GM23338 (cell line): Measurements from ENCODE around the gene LTBP2. TPM values are rescaled to one million over a fixed set of nuclear protein-coding genes. Genes with fewer than 3 reads are reported as not detected.
A peak's percentile ranks its signal among the peaks of the same experiment; 100 is the strongest.

ENCODE experiments used
- ATAC-seq: fragments of 200-7000 bp; cut with Tn5 transposase; 3 replicates; pipeline ENCODE4 v1.9.1; 2020
- DNase-seq: peaks from one replicate; pipeline ENCODE4 v3.0.0-alpha.2; 2015; ENCODE audit warnings: low spot score
- H2AFZ ChIP-seq: fragments of 200-600 bp; sonication (generic); 2 replicates; pipeline ENCODE4 v1.8.0; 2016; ENCODE audit warnings: antibody characterized with exemption, mild to moderate bottlenecking, moderate library complexity
- H3F3A ChIP-seq: fragments of 200-600 bp; sonication (generic); replicated peaks from 2 replicates; pipeline ENCODE4 v1.8.0; 2017; ENCODE audit warnings: antibody characterized with exemption, mixed run types, low read depth
- H3K27ac ChIP-seq: fragments of 200-600 bp; sonication (generic); 2 replicates; pipeline ENCODE4 v1.6.1; 2016; ENCODE audit warnings: low read depth
- H3K27me3 ChIP-seq: fragments of 200-600 bp; sonication (generic); 2 replicates; pipeline ENCODE4 v1.8.0; 2016; ENCODE audit warnings: mild to moderate bottlenecking, mixed run types, moderate library complexity; ENCODE audit not compliant: insufficient read depth
- H3K36me3 ChIP-seq: fragments of 200-600 bp; sonication (generic); 2 replicates; pipeline ENCODE4 v1.8.0; 2016; ENCODE audit warnings: mild to moderate bottlenecking; ENCODE audit not compliant: insufficient read depth
- H3K4me1 ChIP-seq: fragments of 200-600 bp; sonication (generic); 2 replicates; pipeline ENCODE4 v1.8.0; 2016; ENCODE audit warnings: mild to moderate bottlenecking, moderate library complexity; ENCODE audit not compliant: insufficient read depth
- H3K4me2 ChIP-seq: fragments of 200-600 bp; sonication (generic); 2 replicates; pipeline ENCODE4 v1.7.1; 2017; ENCODE audit warnings: mixed run types
- H3K4me3 ChIP-seq: fragments of 200-600 bp; sonication (generic); 2 replicates; pipeline ENCODE4 v1.6.1; 2016; ENCODE audit warnings: mixed run types
- H3K79me2 ChIP-seq: fragments of 200-600 bp; sonication (generic); replicated peaks from 2 replicates; pipeline ENCODE4 v1.8.0; 2017; ENCODE audit warnings: mild to moderate bottlenecking; ENCODE audit not compliant: insufficient read depth
- H3K9me2 ChIP-seq: fragments of 200-600 bp; sonication (generic); 2 replicates; pipeline ENCODE4 v1.8.0; 2017; ENCODE audit not compliant: insufficient read depth
- H4K20me1 ChIP-seq: fragments of 200-600 bp; sonication (generic); replicated peaks from 2 replicates; pipeline ENCODE4 v1.8.0; 2017; ENCODE audit warnings: mild to moderate bottlenecking; ENCODE audit not compliant: insufficient read depth
- H3K27ac Mint-ChIP-seq: 2 replicates; pipeline ENCODE4 v1.8.0; 2020; ENCODE audit warnings: inconsistent platforms, mild to moderate bottlenecking, moderate library complexity, mixed read lengths
- H3K27me3 Mint-ChIP-seq: 3 replicates; pipeline ENCODE4 v1.8.0; 2022; ENCODE audit warnings: low read depth, mild to moderate bottlenecking, moderate library complexity, mixed read lengths, inconsistent platforms; ENCODE audit not compliant: insufficient read depth, poor library complexity
- H3K36me3 Mint-ChIP-seq: 3 replicates; pipeline ENCODE4 v1.8.0; 2021; ENCODE audit warnings: low read depth, mild to moderate bottlenecking, inconsistent platforms, moderate library complexity, mixed read lengths
- H3K4me1 Mint-ChIP-seq: 3 replicates; pipeline ENCODE4 v1.8.0; 2020; ENCODE audit warnings: mild to moderate bottlenecking, inconsistent platforms, mixed read lengths
- H3K4me3 Mint-ChIP-seq: 3 replicates; pipeline ENCODE4 v1.8.0; 2021; ENCODE audit warnings: moderate library complexity, mild to moderate bottlenecking, inconsistent platforms, mixed read lengths
- H3K9me3 Mint-ChIP-seq: 3 replicates; pipeline ENCODE4 v1.8.0; 2020; ENCODE audit warnings: moderate library complexity, mild to moderate bottlenecking, inconsistent platforms, mixed read lengths
- CREB1 ChIP-seq: fragments of 250-450 bp; sonication (Bioruptor Pico); IDR thresholded peaks from 2 replicates; pipeline ENCODE4 v1.5.0; 2020; ENCODE audit warnings: low read depth, mild to moderate bottlenecking, moderate library complexity
- CTCF ChIP-seq, 2 experiments: fragments of 200-600 bp in 1 of 2; sonication (generic) in 1 of 2; conservative IDR thresholded peaks; 2 replicates each; pipeline versions ENCODE4 v1.5.1 to v1.6.1; 2016 to 2017; ENCODE audit warnings: antibody characterized with exemption in 2 of 2, low read depth in 2 of 2, mild to moderate bottlenecking in 2 of 2, moderate library complexity in 1 of 2
- ETS1 ChIP-seq: IDR thresholded peaks from 2 replicates; pipeline ENCODE4 v1.6.1; 2016; ENCODE audit warnings: antibody characterized with exemption
- EZH2 ChIP-seq: fragments of 200-600 bp; sonication (generic); IDR thresholded peaks from one replicate; pipeline ENCODE4 v1.8.0; 2017; ENCODE audit warnings: antibody characterized with exemption, mild to moderate bottlenecking, low read depth; ENCODE audit not compliant: unreplicated experiment
- EZH2phosphoT487 ChIP-seq: fragments of 200-600 bp; sonication (generic); IDR thresholded peaks from one replicate; pipeline ENCODE4 v1.8.1; 2018; ENCODE audit warnings: antibody characterized with exemption; ENCODE audit not compliant: unreplicated experiment
- JUNB ChIP-seq: IDR thresholded peaks from one replicate; pipeline ENCODE4 v1.6.1; 2016; ENCODE audit warnings: antibody characterized with exemption; ENCODE audit not compliant: unreplicated experiment
- NANOG ChIP-seq: IDR thresholded peaks from 2 replicates; pipeline ENCODE4 v1.6.1; 2016; ENCODE audit warnings: antibody characterized with exemption, borderline replicate concordance
- POLR2AphosphoS5 ChIP-seq: IDR thresholded peaks from 2 replicates; pipeline ENCODE4 v1.6.1; 2016; ENCODE audit warnings: antibody characterized with exemption, low read depth
- REST ChIP-seq: IDR thresholded peaks from one replicate; pipeline ENCODE4 v1.6.1; 2018; ENCODE audit warnings: antibody characterized with exemption; ENCODE audit not compliant: unreplicated experiment
- STAT1 ChIP-seq: IDR thresholded peaks from one replicate; pipeline ENCODE4 v1.6.1; 2016; ENCODE audit warnings: antibody characterized with exemption; ENCODE audit not compliant: unreplicated experiment
- ZNF114 ChIP-seq: fragments of 250-450 bp; sonication (Bioruptor Pico); IDR thresholded peaks from 2 replicates; pipeline ENCODE4 v1.5.0; 2020; ENCODE audit warnings: mild to moderate bottlenecking, moderate library complexity
- ZNF331 ChIP-seq: fragments of 250-450 bp; sonication (Bioruptor Pico); IDR thresholded peaks from 2 replicates; pipeline ENCODE4 v1.5.0; 2020; ENCODE audit warnings: low read depth, mild to moderate bottlenecking, moderate library complexity
- ZNF462 ChIP-seq: fragments of 250-450 bp; sonication (Bioruptor Pico); IDR thresholded peaks from 2 replicates; pipeline ENCODE4 v1.5.0; 2020; ENCODE audit warnings: mild to moderate bottlenecking, moderate library complexity
- polyA plus RNA-seq: library from polyadenylated mRNA; unstranded; fragments of >200 nt; fragmentation: Nextera tagmentation; extraction: Ambion mirVana; gene quantifications from 2 replicates; pipeline ENCODE4 v1.2.1, GENCODE V29; 2016
- total RNA-seq: library from RNA; depleted of rRNA; stranded (reverse); fragments of >200 nt; shearing (Covaris generic); gene quantifications from 2 replicates; pipeline ENCODE4 v1.2.3, GENCODE V29; 2014

The LTBP2 gene
- total and polyA plus RNA-seq, 2 experiments from 2014 or later: 0.27 to 0.49 TPM

- H3K9me2 ChIP-seq: no peaks in the 10 kb centered on the region
- no peaks in the 10 kb centered on the region for H3K27me3 ChIP-seq
- H3K9me3 Mint-ChIP-seq: no peaks in the 10 kb centered on the region
- H3F3A ChIP-seq: peaks cover 7% of the 10 kb centered on the region
- H3K4me2 ChIP-seq: peak within 1 kb of the TSS; percentile 98
- H3K79me2 ChIP-seq: peaks cover 61% of the 10 kb centered on the region
- H4K20me1 ChIP-seq: peaks cover 7% of the 10 kb centered on the region; the same call in 1 of the 2 replicates
- ATAC-seq: peak; percentile 90
- H2AFZ ChIP-seq: peak within 1 kb of the TSS; percentile 92
- peaks cover 18% of the 10 kb centered on the region for H3K4me1 Mint-ChIP-seq
- H3K27me3 Mint-ChIP-seq: peaks cover 6% of the 10 kb centered on the region
- peak within 1 kb of the TSS; percentile 99 for H3K27ac ChIP-seq
- no peak for TF ChIP-seq EZH2
- TF ChIP-seq CREB1 (CRISPR knock-in tag): 0 out of 2 replicates have a peak, but pooled peaks have one; percentile 15
- no peak for TF ChIP-seq EZH2phosphoT487
- no peak for TF ChIP-seq REST
- no peak for TF ChIP-seq NANOG
- TF ChIP-seq POLR2AphosphoS5: peak; percentile 78
- TF ChIP-seq ZNF331: no peak
- TF ChIP-seq JUNB: no peak
- TF ChIP-seq ZNF462: no peak
- no peak for TF ChIP-seq STAT1
- TF ChIP-seq ZNF114 (CRISPR knock-in tag): no peak
- 0 out of 2 replicates have a peak, but pooled peaks have one; percentile 13 for TF ChIP-seq ETS1
- no peak for TF ChIP-seq CTCF (conservative IDR thresholded peaks at IDR 0.05; ENCODE audit: low read depth in 2 of 2)
- H3K4me1 ChIP-seq: peaks cover 21% of the 10 kb centered on the region
- H3K27ac Mint-ChIP-seq: peak within 1 kb of the TSS; percentile 95
- peaks cover 5% of the 10 kb centered on the region; the same call in 2 of the 3 replicates for H3K36me3 Mint-ChIP-seq
- peak within 1 kb of the TSS; percentile 94 for H3K4me3 Mint-ChIP-seq
- DNase-seq: peak; percentile 99
- 0 out of 2 replicates have a peak, but pooled peaks cover 6% of the 10 kb centered on the region for H3K36me3 ChIP-seq
- peak within 1 kb of the TSS; percentile 90 for H3K4me3 ChIP-seq
Observed at GRCh38 chr14:74493343-74494261, 118.4 kb downstream of the LTBP2 start, which contains the start of gene ISCA2. ISCA2 (plus strand) TSS chr14:74493765; CDS start chr14:74493775, 10 bp downstream.
